Heart left ventricle (tissue), 16 donors: Measurements from ENCODE around the gene NBAS. TPM values are rescaled to one million over a fixed set of nuclear protein-coding genes. Genes with fewer than 3 reads are reported as not detected.

Source experiments
- ATAC-seq, 4 donors: fragments of 200-7000 bp; cut with Tn5 transposase; one replicate each; pipeline ENCODE4 v1.9.1; 2020 to 2022; ENCODE audit warnings: moderate library complexity in 4 of 4, mild to moderate bottlenecking in 3 of 4, moderate number of reproducible peaks in 1 of 4
- DNase-seq, 5 donors: peaks; one replicate each; pipeline ENCODE4 v3.0.0-alpha.2; 2020
- H3K27ac ChIP-seq, 12 donors: fragments of 200-600 bp; sonication (generic) in 4 of 12; one replicate each; pipeline versions ENCODE4 v1.5.0 to v1.8.0; 2016 to 2022; ENCODE audit warnings: mild to moderate bottlenecking in 2 of 12
- H3K27me3 ChIP-seq, 9 donors: fragments of 200-600 bp; sonication (generic) in 2 of 9; one replicate each; pipeline versions ENCODE4 v1.5.1 to v1.8.0; 2016 to 2022; ENCODE audit warnings: mild to moderate bottlenecking in 3 of 9
- H3K36me3 ChIP-seq, 9 donors: fragments of 200-600 bp; sonication (generic) in 2 of 9; one replicate each; pipeline versions ENCODE4 v1.5.0 to v1.8.0; 2018 to 2022; ENCODE audit warnings: mild to moderate bottlenecking in 2 of 9
- H3K4me1 ChIP-seq, 12 donors: fragments of 200-600 bp; sonication (generic) in 4 of 12; one replicate each; pipeline versions ENCODE4 v1.5.0 to v1.8.0; 2016 to 2022; ENCODE audit warnings: mild to moderate bottlenecking in 3 of 12
- H3K4me3 ChIP-seq, 12 donors: fragments of 200-600 bp; sonication (generic) in 4 of 12; one replicate each; pipeline versions ENCODE4 v1.5.0 to v1.8.0; 2017 to 2022; ENCODE audit warnings: mild to moderate bottlenecking in 9 of 12, moderate library complexity in 4 of 12
- H3K9me3 ChIP-seq, 12 donors: fragments of 200-600 bp; sonication (generic) in 4 of 12; one replicate each; pipeline versions ENCODE4 v1.5.0 to v1.8.0; 2016 to 2022; ENCODE audit warnings: mild to moderate bottlenecking in 1 of 12
- POLR2A ChIP-seq, 2 donors: fragments of 450-650 bp; IDR thresholded peaks; one replicate each; pipeline ENCODE4 v1.6.1; 2017; ENCODE audit warnings: antibody characterized with exemption in 2 of 2, mild to moderate bottlenecking in 2 of 2, moderate library complexity in 2 of 2
- WGBS, 4 donors: extraction: QIAGEN DNeasy Blood & Tissue Kit in 2 of 4; methylation state at CpG; one replicate each; pipeline versions ENCODE4 v1.1.5 to v1.1.7; 2013 to 2018; 5-methylcytosine and 5-hydroxymethylcytosine counted together
- intact Hi-C, 10 donors: fragments of 100-400 bp; cut with DNase I; formaldehyde crosslinking; loops; one replicate each; pipeline versions ENCODE4 v1.11.1 to v1.14.2; 2022
- polyA plus RNA-seq, 2 donors: library from polyadenylated mRNA; stranded (reverse); fragments of 200-250 nt; gene quantifications; one replicate each; pipeline ENCODE4 v1.2.3, GENCODE V29; 2013
- total RNA-seq, 9 donors: library from RNA; depleted of rRNA in 2 of 9; stranded (reverse); fragments of >200 nt in 2 of 9; fragmentation: NEBNext Ultra II Directional in 3 of 9; extraction: Animal tissue kit (Norgen Biotek cat#: 25700) in 3 of 9; gene quantifications; one replicate each; pipeline versions ENCODE4 v1.1.0 to v1.2.4, GENCODE V29; 2016 to 2023
- TF ChIP-seq, protein P1 (sequence below), 12 donors: fragments of 200-600 bp; sonication (generic) in 4 of 12; IDR thresholded peaks; one replicate each; pipeline versions ENCODE4 v1.5.0 to v1.8.0; 2018 to 2022; ENCODE audit warnings: antibody characterized with exemption in 12 of 12, mild to moderate bottlenecking in 5 of 12
- donor health status: ischemic (EF 13 %, LVEDD 7.1; RV severe dilation, severe dysfunction).
- donor health status: healthy with polysubstance abuse.
- donor health status: DM: no; HTN: yes; CAD: no.
- donor health status: DM: no; HTN: no; CAD: no.
- donor health status: ischemic (EF 25% LVEDD 6.9; RV normal size, moderate dysfunction).
- donor health status: ischemic (EF 25% LVEDD 5.7; RV mildly dilated, moderate dysfunction).
- donor health status: healthy.
- donor health status: DM: yes; HTN: yes; CAD: no.
- donor health status: ischemic (EF 35%, LVEDD 5.7; RV mildly dilated, moderate dysfunction).
- donor health status: nonischemic (EF 11% LVEDD 7.7; RV severe dilation, severe dysfunction).
- donor health status: DM: yes; HTN: yes; CAD: no.
- donor health status: PGD.
- donor health status: ischemic (EF 29% LVEDD 5.4; RV normal size, mild dysfunction).
- donor health status: nonischemic (EF 23%, LVEDD 6.1; RV moderate dilation, normal function).

The NBAS gene
- total and polyA plus RNA-seq, 11 donors, result 23.1 to 63.0 (median 50.5) TPM

DNA sequence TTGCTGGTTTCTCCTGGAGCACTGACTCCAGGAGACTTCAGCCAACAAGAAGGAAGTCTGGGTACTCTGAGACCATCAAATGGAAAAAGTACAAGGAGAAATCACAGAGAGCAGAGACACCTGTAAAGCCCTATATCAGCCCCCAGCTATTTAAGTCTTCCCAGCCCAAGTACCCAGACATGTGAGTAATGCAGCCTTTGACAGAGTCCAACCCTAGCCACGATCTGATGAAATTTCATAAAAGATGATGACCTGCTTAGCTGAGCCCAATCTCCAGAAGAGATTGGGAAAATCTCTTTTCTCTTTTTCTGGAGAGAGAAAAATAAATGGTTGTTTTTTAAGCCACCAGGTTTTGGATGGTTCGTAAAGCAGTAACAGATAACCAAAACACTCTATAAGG, 196.6 kb downstream of the NBAS start:
- Histone ChIP-seq H3K4me1 (no peaks in the 10 kb centered on the region), H3K36me3 (peaks cover 0 to 47% (median 15%) of the 10 kb centered on the region in 9 donors), H3K27ac (no peak overlapping the region), H3K9me3 (no peaks in the 10 kb centered on the region), H3K4me3 (no peak overlapping the region), H3K27me3 (no peaks in the 10 kb centered on the region)
- DNase-seq (no peak), ATAC-seq (no peak)
- TF ChIP-seq, protein P1, sequence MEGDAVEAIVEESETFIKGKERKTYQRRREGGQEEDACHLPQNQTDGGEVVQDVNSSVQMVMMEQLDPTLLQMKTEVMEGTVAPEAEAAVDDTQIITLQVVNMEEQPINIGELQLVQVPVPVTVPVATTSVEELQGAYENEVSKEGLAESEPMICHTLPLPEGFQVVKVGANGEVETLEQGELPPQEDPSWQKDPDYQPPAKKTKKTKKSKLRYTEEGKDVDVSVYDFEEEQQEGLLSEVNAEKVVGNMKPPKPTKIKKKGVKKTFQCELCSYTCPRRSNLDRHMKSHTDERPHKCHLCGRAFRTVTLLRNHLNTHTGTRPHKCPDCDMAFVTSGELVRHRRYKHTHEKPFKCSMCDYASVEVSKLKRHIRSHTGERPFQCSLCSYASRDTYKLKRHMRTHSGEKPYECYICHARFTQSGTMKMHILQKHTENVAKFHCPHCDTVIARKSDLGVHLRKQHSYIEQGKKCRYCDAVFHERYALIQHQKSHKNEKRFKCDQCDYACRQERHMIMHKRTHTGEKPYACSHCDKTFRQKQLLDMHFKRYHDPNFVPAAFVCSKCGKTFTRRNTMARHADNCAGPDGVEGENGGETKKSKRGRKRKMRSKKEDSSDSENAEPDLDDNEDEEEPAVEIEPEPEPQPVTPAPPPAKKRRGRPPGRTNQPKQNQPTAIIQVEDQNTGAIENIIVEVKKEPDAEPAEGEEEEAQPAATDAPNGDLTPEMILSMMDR (IDR thresholded peaks at IDR 0.05), result no peak
- TF ChIP-seq POLR2A (IDR thresholded peaks at IDR 0.05), result no peak
- WGBS, 4 donors, result 93 to 100% (median 95%) methylated on average over 2 of the region's 2 CpGs
- intact Hi-C loops, result no loop called here

GRCh38 chr2:15363734-15364133, 197.4 kb downstream of the NBAS start:
- no peak for ATAC-seq
- Histone ChIP-seq H3K9me3 (no peaks in the 10 kb centered on the region), H3K27ac (no peak overlapping the region), H3K27me3 (no peaks in the 10 kb centered on the region), H3K36me3 (peaks cover 0 to 43% (median 15%) of the 10 kb centered on the region in 9 donors), H3K4me3 (no peak overlapping the region), H3K4me1 (no peaks in the 10 kb centered on the region)
- WGBS, 4 donors, result 81 to 94% (median 90%) methylated on average over 3 of the region's 3 CpGs
- intact Hi-C loops, result no loop called here
- no peak for DNase-seq
- TF ChIP-seq POLR2A (IDR thresholded peaks at IDR 0.05), result no peak
- TF ChIP-seq, protein P1 (IDR thresholded peaks at IDR 0.05), result no peak

DNA sequence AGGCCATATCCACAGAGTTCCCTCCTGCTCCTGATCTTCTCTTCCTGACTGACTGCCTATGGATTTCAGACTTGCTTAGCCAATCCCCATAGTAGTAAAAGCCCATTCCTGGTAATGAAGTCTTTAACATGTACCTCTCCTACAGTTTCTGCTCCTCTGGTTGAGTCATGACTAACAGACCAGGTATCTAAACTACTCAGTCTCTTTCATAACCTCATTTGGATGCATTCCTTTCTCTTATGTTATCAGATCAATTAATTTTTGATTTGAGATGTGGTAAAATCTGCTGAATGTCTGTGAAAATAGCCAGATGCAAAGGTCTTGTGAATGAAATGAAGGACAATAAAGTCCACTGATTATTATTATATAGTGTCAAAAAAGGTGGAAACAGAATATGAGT, 198.0 kb downstream of the NBAS start:
- intact Hi-C loops, result no loop called here
- no peaks in the 10 kb centered on the region for H3K27me3 ChIP-seq
- no peak overlapping the region for H3K27ac ChIP-seq
- H3K4me1 ChIP-seq, result no peaks in the 10 kb centered on the region
- DNase-seq (no peak), ATAC-seq (no peak)
- no peak for TF ChIP-seq POLR2A (IDR thresholded peaks at IDR 0.05)
- TF ChIP-seq, protein P1 (IDR thresholded peaks at IDR 0.05), result no peak
- peaks cover 0 to 43% (median 15%) of the 10 kb centered on the region in 9 donors for H3K36me3 ChIP-seq
- H3K4me3 ChIP-seq, result no peak overlapping the region
- H3K9me3 ChIP-seq, result no peaks in the 10 kb centered on the region

GRCh38 chr2:15359716-15360531, 201.2 kb downstream of the NBAS start:
- no peaks in the 10 kb centered on the region for H3K27me3 ChIP-seq
- ATAC-seq (no peak), DNase-seq (no peak)
- no peak overlapping the region for H3K4me3 ChIP-seq
- WGBS, 4 donors, result 85 to 97% (median 95%) methylated on average over 5 of the region's 5 CpGs
- H3K9me3 ChIP-seq, result no peaks in the 10 kb centered on the region
- no peaks in the 10 kb centered on the region for H3K4me1 ChIP-seq
- intact Hi-C loops, result no loop called here
- H3K27ac ChIP-seq, result no peak overlapping the region
- H3K36me3 ChIP-seq, result peaks cover 0 to 43% (median 14%) of the 10 kb centered on the region in 9 donors
- no peak for TF ChIP-seq POLR2A (IDR thresholded peaks at IDR 0.05)
- TF ChIP-seq, protein P1 (IDR thresholded peaks at IDR 0.05), result no peak
